Nucleus accumbens (tissue), 56 donors: ENCODE results near the gene NCOR1.
A peak's percentile ranks its signal among the peaks of the same experiment; 100 is the strongest.
"Not testable (repeated sequence)": the region's sequence is repeated elsewhere in the genome, so short reads cannot be mapped to it uniquely, and the experiment has no call there.

Experiments used
- DNase-seq, 56 donors: peaks; one replicate each; lab custom pipeline; 2025; lab: John Stamatoyannopoulos, UW

NCOR1 gene

DNA sequence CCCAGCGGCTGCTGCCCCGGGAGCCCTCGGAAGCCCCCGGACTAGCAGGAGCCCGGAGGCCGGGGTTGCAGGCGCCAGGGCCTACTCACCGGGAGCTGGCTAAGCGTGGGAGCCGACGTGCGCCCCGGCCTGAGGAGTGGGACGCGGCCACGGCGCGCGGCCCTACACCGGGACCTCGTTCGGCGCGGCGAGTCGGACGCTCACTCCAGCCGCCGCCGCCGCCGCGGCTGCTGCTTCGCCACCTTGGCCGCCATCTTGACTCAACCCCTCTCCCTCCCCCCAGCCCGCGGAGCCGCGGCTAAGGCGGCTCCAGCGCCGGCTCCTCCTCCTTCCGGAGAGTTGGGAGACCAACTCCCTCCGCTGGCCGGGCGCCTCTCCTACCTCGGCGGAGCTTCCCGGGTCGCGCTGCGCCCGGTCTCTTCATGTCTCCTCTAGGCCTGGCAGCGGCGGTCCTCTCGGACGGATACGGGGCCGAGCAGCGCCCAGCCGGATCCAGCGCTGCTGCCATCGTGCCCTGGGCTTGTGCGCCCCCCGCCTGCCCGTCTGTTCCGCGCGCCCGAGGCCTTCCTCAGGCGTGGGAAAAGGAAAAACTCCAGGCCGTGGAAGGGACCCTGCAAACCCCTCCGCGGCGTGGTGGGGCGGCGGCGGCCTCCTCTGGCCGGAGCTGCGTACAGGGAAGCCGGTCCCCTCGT is at the start of gene NCOR1:
Gene NCOR1, minus strand, starts transcription at position 262 of the 692 bp plus-strand sequence. CDS start 20,965 bp downstream, outside the sequence.
- DNase-seq: peak; percentile 28 to 93 (median 82)

DNA sequence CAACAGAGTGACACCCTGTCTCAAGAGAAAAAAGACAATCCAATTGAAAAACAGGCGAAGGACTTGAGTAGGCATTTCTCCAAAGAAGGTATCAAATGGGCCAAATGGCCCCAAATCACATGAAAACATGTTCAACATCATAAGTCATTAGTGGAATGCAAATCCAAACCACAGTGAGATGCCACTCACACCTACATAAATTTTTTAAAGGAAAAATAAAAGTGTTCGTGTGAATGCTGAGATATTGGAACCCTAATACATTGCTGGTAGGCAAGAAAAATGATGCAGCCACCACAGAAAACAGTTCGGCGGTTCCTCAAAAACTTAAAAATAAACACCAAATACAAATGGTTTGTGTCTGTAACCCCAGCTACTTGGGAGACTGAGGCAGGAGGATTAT is 46.9 kb upstream of the NCOR1 start:
- no peak for DNase-seq

- DNase-seq: no peak
These were observed 45.7 kb upstream of the NCOR1 start for GRCh38 chr17:16261049-16261448.

- DNase-seq: no peak
These were observed 44.6 kb upstream of the NCOR1 start for GRCh38 chr17:16259926-16260325.

DNA sequence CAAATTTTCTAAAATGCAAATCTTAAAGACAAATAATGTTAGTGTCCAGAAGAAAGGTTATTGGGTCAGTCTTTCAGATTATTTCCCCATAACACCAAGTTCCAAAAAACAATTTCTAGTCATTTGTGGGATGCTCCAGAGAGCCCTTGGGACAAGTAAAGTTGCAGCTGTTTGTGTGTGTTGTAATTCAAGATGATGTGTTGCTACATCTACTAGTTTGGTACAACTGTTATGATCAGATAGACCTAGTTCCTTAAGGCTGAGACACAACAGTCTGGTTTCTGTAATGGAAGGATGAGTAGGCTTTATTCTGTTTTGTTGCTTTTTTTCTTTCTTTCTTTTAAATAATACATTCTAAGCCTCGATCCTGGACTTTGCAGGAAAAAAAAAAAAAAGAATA is 43.6 kb upstream of the NCOR1 start:
- no peak for DNase-seq

DNA sequence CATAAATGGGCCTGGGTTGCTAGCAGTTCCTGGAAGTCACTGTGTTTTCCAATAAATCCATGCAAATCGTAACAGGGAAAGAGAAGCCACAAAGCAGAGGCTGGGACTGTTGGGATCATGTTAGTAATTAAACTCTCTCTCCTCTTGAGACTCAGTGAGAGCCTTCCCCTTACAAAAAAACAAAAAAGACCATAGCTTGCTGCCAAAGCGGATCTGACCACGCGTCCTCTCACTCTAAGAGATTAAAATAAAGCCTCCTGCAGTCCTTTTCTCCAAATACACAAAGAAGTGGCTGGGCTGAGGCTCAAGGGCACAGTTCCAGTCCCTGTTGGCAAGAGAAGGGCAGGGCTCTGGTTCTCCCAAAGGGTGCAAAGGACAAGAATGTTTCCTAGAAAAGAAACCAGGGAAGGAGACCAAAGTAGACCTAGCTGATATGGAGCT is 40.2 kb upstream of the NCOR1 start:
- peak in 48 of 56 donors; percentile 1 to 85 (median 30) for DNase-seq

DNA sequence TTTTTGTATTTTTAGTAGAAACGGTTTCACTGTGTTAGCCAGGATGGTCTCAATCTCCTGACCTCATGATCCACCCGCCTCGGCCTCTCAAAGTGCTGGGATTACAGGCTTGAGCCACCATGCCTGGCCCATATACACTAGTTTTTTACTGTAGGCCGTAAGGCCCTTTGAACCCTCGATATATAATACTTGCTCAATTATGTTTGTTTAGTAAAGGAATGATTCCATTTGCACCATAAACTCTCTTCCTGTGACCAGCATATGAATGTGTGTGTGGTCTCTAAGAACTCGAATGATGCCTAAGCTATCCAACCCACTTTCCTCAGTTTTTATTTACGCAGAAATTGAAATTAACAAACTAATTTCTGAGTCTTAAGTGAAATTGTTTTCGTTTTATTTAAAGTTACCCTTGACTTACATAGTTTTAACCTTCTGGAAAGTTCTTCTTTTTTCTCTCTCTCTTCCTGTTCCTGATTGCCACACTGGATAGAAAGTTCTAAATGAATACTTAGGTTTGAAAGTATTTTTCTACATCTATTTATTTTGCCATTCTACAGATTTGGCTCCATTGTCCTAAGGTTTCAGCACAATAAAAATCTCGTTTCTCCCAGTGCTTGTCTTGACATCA is 39.6 kb upstream of the NCOR1 start:
- no peak for DNase-seq

DNA sequence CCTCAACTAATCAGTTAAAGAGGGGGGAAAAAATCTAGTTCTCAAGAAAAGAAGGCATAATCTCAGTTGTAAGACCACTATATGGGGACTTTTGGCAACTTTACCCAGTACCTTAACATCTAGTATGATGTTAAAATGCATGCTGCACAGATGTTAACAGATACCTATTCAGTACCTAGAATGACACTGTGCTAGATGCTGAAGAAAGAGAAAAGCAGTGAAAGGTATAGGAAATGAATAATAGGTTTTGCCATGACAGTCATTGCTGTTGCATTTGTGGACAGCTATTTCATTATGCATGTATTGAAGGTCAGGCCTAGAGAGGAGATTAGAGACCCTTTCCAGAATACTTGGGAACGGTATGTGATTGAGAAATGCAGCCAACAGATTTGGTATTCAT is 36.2 kb upstream of the NCOR1 start:
- no peak for DNase-seq

DNA sequence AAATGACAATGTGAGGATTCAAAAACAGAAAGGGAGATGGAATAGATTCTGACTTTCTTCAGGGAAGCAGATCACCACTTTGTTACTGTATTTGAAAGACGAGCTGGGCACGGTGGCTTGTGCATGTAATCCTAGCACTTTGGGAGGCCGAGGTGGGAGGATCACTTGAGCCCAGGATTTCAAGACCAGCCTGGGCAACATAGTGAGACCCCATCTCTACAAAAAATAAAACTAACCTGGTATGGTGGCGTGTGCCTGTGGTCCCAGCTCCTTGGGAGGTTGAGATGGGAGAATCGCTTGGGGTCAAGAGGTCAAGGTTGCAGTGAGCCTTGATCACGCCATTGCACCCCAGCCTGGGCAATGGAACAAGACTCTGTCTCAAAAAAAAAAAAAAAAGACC is 35.7 kb upstream of the NCOR1 start:
- DNase-seq: no peak

- no peak for DNase-seq
These were observed 35.3 kb upstream of the NCOR1 start for GRCh38 chr17:16250635-16251034.

DNA sequence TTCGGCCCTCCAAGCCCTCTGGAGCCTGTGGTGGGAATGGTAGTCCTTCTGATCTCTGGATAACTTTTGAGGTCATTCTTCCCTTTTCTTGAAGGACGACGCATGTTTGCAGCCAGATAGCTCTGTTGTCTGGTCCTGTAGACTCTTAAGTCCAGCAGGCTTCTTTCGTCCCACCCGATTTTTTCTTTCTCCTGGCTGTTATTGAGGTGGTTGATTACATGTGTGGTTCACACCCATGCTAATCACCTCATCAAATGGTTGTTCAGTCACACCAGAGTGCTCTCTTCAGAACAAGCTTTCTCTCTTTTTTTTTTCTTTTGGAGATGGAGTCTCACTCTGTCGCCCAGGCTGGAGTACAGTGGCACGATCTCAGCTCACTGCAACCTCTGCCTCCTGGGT is 32.3 kb upstream of the NCOR1 start:
- DNase-seq: no peak

DNA sequence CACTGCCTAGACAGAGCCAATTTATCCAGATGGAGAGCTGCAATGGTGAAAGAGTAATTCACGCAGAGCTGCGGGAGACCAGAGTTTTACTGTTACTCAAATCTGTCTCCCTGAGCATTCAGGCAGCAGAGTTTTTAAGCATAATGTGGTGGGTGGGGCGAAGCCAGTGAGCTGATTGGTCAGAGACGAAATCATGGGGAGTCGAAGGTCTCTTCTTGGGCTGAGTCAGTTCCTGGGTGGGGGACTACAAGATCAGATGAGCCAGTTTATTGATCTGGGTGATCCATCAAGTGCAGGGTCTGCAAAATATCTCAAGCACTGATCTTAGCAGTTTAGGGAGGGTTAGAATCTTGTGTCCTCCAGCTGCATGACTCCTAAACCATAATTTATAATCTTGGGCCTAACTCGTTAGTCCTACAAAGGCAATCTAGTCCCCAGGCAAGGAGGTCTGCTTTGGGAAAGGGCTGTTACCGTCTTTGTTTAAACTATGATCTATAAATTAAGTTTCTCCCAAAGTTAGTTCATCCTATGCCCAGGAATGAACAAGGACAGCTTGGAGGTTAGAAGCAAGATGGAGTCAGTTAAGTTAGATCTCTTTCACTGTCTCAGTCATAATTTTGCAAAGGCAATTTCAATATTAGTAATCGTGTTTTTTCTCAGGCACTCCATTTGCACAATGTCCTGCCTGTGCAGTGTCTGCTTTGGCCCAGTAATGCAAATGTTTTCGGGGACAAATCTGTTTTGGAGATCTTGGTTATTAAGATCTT is 28.6 kb upstream of the NCOR1 start:
- DNase-seq: no peak

- DNase-seq: no peak
These were observed 28.1 kb upstream of the NCOR1 start for GRCh38 chr17:16243385-16243784.

DNA sequence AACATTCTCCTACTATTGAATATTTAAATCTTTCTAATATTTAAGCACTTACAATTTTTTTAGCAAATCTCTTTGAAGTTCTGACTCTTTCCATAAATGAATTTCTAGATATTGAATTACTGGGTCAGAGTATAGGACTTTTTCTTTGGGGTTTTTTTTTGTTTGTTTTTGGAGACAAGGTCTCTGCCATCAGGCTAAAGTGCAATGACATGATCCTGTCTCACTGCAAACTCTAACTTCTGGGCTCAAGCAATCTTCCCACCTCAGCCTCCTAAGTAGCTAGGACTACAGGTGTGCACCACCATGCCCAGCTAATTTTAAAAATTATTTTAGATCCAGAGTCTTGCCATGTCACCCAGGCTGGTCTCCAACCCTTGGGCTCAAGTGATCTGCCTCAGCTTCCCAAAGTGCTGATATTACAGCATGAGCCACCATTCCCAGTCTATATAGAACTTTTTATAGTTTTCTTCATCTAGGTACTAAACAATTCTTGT is 26.6 kb upstream of the NCOR1 start:
- no peak for DNase-seq

DNA sequence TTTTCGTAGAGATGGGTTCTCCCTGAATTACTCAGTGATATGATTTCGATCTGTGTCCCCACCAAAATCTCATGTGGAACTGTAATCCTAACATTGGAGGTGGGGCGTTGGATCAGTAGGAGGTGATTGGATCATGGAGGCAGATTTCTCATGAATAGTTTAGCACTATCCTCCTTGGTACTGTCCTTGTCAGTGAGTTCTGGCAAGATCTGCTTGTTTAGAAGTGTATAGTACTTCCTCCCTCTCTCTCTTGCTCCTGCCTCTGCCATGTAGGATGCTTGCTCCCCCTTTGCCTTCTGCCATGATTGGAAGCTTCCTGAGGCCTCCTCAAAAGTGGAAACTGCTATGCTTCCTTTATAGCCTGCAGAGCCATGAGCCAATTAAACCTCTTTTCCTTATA is 24.6 kb upstream of the NCOR1 start:
- DNase-seq: no peak

DNA sequence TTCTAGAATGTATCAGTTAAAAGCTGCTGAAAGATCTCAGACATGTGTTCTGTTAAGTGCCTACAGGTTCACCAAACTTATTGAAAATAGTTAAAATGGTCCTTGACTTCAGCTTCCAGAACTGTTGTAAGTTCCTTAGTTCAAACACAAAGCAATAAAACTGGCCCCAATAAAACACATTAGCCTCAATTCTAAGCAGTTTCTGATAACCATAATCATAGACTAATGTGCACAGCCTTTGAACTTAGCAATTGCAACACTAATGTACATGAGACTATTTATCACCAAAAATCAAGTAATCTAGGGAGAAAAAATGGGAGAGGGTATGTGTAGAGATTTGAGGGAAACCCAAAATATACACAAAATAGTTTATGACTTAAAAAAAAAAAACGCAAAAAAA is 17.1 kb upstream of the NCOR1 start:
- no peak for DNase-seq

DNA sequence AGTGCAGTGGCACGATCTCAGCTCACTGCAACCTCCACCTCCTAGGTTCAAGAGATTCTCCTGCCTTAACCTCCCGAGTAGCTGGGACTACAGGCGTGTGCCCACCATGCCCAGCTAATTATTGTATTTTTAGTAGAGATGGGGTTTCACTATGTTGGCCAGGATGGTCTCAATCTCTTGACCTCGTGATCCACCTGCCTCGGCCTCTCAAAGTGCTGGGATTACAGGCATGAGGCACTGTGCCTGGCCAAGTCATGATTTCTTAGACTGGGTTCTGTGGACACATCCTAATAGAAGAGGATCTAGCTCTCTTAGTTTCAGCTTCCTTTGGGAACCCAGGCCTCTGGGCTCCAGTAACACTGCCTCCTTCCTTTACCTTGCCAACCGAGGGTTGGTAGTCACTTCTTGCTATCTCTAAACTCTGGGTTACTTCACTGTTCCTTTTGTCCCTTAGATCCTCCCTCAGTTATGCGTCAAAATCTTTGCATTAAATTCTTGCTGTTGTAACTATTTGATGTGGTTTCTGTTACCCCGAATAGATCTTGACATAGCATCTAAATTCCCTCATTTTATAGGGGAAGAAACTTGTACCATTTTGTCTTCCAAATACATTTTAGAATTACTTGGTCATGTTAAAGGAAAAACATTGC is 14.7 kb upstream of the NCOR1 start:
- not testable (repeated sequence) for DNase-seq

DNA sequence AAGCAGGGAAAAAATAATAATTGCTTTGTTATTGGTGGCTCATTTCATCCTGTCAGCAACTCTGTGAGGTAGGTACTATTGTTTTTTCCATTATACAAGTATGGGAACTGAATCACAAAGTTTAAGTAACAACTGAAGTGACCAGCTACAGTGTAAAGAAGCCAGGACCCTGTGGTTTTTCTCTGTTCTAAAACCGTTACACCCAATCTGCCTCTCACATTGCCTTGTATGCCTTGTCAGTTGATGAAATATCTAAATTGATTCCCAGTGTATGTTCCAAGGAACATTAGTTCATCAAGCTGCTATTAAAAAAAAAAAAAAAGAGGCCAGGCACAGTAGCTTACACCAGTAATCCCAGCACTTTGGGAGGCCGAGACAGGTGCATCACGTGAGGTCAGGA is 7.1 kb upstream of the NCOR1 start:
- DNase-seq: no peak

- peak; percentile 26 to 93 (median 84) for DNase-seq
These were observed 1.8 kb upstream of the NCOR1 start, which contains the start of gene PIGL for GRCh38 chr17:16217002-16217635. Gene PIGL (plus strand): TSS chr17:16217210. CDS start chr17:16217227, 17 bp downstream.

DNA sequence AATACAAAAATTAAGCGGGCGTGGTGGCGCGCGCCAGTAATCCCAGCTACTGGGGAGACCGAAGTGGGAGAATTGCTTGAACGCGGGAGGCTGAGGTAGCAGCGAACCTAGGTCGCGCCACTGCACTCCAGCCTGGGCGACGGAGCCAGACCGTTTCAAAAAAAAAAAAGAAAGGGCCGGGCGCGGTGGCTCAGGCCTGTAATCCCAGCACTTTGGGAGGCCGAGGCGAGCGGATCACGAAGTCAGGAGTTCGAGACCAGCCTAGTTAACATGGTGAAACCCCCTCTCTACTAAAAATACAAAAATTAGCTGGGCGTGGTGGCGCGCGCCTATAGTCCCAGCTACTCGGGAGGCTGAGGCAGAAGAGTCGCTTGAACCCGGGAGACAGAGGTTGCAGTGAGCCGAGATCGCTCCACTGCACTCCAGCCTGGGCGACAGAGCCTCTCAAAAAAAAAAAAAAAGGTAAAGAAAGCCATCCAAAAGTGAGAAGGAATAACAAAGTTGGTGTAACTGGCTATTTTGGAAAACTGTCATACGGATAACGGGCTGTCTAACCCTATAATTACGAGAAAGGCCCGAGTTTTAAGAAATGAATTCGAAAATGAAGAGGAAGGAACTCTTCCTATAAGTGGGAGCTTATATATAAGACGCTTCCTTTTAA is 1.1 kb upstream of the NCOR1 start:
- DNase-seq: not testable (repeated sequence)
